GM12878 (cell line): ENCODE data around the gene TRAPPC12. TPM values are rescaled to one million over a fixed set of nuclear protein-coding genes. Genes with fewer than 3 reads are reported as not detected.

Experiments used
- ATAC-seq: fragments of 200-7000 bp; cut with Tn5 transposase; 3 replicates; pipeline ENCODE4 v1.9.1; 2020; ENCODE audit warnings: mild to moderate bottlenecking, moderate library complexity
- BruUV-seq: library from RNA; stranded (reverse); fragments of 400-500 nt; replicated peaks from 2 replicates; lab custom pipeline; 2021; lab: Mats Ljungman, UMichigan
- CTCF ChIA-PET: fragments of 300-600 bp; sonication (Branson Sonifier 250); formaldehyde crosslinking; extraction: SDS; loops from one replicate; lab custom pipeline; 2021; ENCODE audit warnings: inconsistent platforms; lab: Yijun Ruan, JAX
- POLR2A ChIA-PET: fragments of 350-600 bp; formaldehyde crosslinking; extraction: SDS; loops from one replicate; lab custom pipeline; 2021; ENCODE audit warnings: inconsistent platforms; lab: Charles Lee
- RAD21 ChIA-PET: fragments of 300-600 bp; sonication (Branson Sonifier 250); formaldehyde crosslinking; loops from one replicate; lab custom pipeline; 2023; ENCODE audit warnings: antibody characterized with exemption; ENCODE audit not compliant: unreplicated experiment; lab: Charles Lee
- SMC1A ChIA-PET: fragments of 300-600 bp; sonication (Branson Sonifier 250); formaldehyde crosslinking; loops from one replicate; lab custom pipeline; 2023; ENCODE audit not compliant: unreplicated experiment, uncharacterized antibody; lab: Charles Lee
- DNase-seq: peaks from one replicate; pipeline ENCODE4 v3.0.0-alpha.2; 2011; ENCODE audit warnings: low read depth, low spot score
- FAIRE-seq: peaks from 3 replicates; lab custom pipeline; 2011; peaks lifted over from hg19 to GRCh38; lab: Jason Lieb, UNC
- H2AFZ ChIP-seq: 2 replicates; pipeline ENCODE4 v1.6.0; 2011; ENCODE audit warnings: low read depth, low read length, control low read depth; ENCODE audit not compliant: control insufficient read depth
- H3K27ac ChIP-seq: 2 replicates; pipeline ENCODE4 v1.5.1; 2011; ENCODE audit warnings: control low read depth; ENCODE audit not compliant: control insufficient read depth, insufficient read depth
- H3K27me3 ChIP-seq, 2 experiments: replicated peaks in 1 of 2; 2 replicates each; pipeline versions ENCODE4 v1.6.0 to v1.6.1; 2011; ENCODE audit warnings: low read length in 1 of 2; ENCODE audit not compliant: control insufficient read depth in 2 of 2, insufficient read depth in 2 of 2
- H3K36me3 ChIP-seq, 2 experiments: 2 replicates each; pipeline ENCODE4 v1.5.1; 2011; ENCODE audit warnings: low read length in 1 of 2; ENCODE audit not compliant: control insufficient read depth in 2 of 2, insufficient read depth in 2 of 2
- H3K4me1 ChIP-seq: 2 replicates; pipeline ENCODE4 v1.6.1; 2011; ENCODE audit warnings: mild to moderate bottlenecking, low read length, moderate library complexity, mixed read lengths; ENCODE audit not compliant: control insufficient read depth, insufficient read depth
- H3K4me2 ChIP-seq: 2 replicates; pipeline ENCODE4 v1.6.0; 2011; ENCODE audit warnings: control low read depth; ENCODE audit not compliant: control insufficient read depth, insufficient read depth
- H3K4me3 ChIP-seq: fragments of 200-600 bp; sonication (generic); 2 replicates; pipeline ENCODE4 v1.5.1; 2016
- H3K79me2 ChIP-seq: 2 replicates; pipeline ENCODE4 v1.6.0; 2011; ENCODE audit warnings: low read length; ENCODE audit not compliant: control insufficient read depth, insufficient read depth
- H3K9ac ChIP-seq: 2 replicates; pipeline ENCODE4 v1.8.0; 2011; ENCODE audit warnings: low read length, control low read depth, mixed read lengths; ENCODE audit not compliant: control insufficient read depth, insufficient read depth
- H3K9me3 ChIP-seq: replicated peaks from 3 replicates; pipeline ENCODE4 v1.5.1; 2011; ENCODE audit warnings: mild to moderate bottlenecking, low read length; ENCODE audit not compliant: control insufficient read depth, insufficient read depth
- H4K20me1 ChIP-seq: 2 replicates; pipeline ENCODE4 v1.6.0; 2011; ENCODE audit not compliant: control insufficient read depth, insufficient read depth
- DPF2 ChIP-seq: fragments of 450-650 bp; IDR thresholded peaks from 2 replicates; pipeline ENCODE4 v1.6.1; 2017; ENCODE audit warnings: mild to moderate bottlenecking
- E2F8 ChIP-seq: fragments of 450-650 bp; IDR thresholded peaks from 2 replicates; pipeline ENCODE4 v1.6.1; 2018; ENCODE audit warnings: mild to moderate bottlenecking, low read depth, moderate library complexity; ENCODE audit not compliant: partially characterized antibody
- IKZF2 ChIP-seq, 2 experiments: fragments of 450-650 bp; IDR thresholded peaks; 2 replicates each; pipeline ENCODE4 v1.6.1; 2017; ENCODE audit warnings: mild to moderate bottlenecking in 2 of 2, moderate library complexity in 2 of 2
- MEF2B ChIP-seq: fragments of 450-650 bp; IDR thresholded peaks from 2 replicates; pipeline ENCODE4 v1.6.1; 2018; ENCODE audit warnings: mild to moderate bottlenecking, moderate library complexity; ENCODE audit not compliant: partially characterized antibody, poor library complexity, severe bottlenecking
- MTA2 ChIP-seq: fragments of 450-650 bp; IDR thresholded peaks from 2 replicates; pipeline ENCODE4 v1.6.1; 2016; ENCODE audit warnings: low read depth, mild to moderate bottlenecking, moderate library complexity
- MXI1 ChIP-seq: fragments of 150-350 bp; IDR thresholded peaks from 2 replicates; pipeline ENCODE4 v1.6.1; 2011; ENCODE audit warnings: low read depth, mild to moderate bottlenecking, inconsistent platforms, low read length, improper control_type of control experiment
- NBN ChIP-seq: fragments of 450-650 bp; IDR thresholded peaks from 2 replicates; pipeline ENCODE4 v1.6.1; 2016
- NR2F1 ChIP-seq: fragments of 450-650 bp; conservative IDR thresholded peaks from 2 replicates; pipeline ENCODE4 v1.6.1; 2017; ENCODE audit warnings: mild to moderate bottlenecking
- POU2F2 ChIP-seq: IDR thresholded peaks from 3 replicates; pipeline ENCODE4 v1.6.1; 2011; ENCODE audit warnings: low read depth, mild to moderate bottlenecking, low read length, borderline replicate concordance
- SMARCA5 ChIP-seq: fragments of 450-650 bp; IDR thresholded peaks from 2 replicates; pipeline ENCODE4 v1.6.1; 2017; ENCODE audit warnings: mild to moderate bottlenecking
- SMC3 ChIP-seq: IDR thresholded peaks from 2 replicates; pipeline ENCODE4 v1.6.1; 2011; ENCODE audit warnings: low read length, improper control_type of control experiment, borderline replicate concordance
- TCF12 ChIP-seq: IDR thresholded peaks from 2 replicates; pipeline ENCODE4 v1.6.1; 2011; ENCODE audit warnings: low read depth, mild to moderate bottlenecking, low read length
- TCF3 ChIP-seq: IDR thresholded peaks from 2 replicates; pipeline ENCODE4 v1.6.1; 2012; ENCODE audit warnings: low read depth, mild to moderate bottlenecking, low read length, borderline replicate concordance; ENCODE audit not compliant: insufficient read depth
- ZNF24 ChIP-seq: fragments of 450-650 bp; IDR thresholded peaks from 2 replicates; pipeline ENCODE4 v1.6.1; 2017; ENCODE audit warnings: antibody characterized with exemption, mild to moderate bottlenecking
- ZNF384 ChIP-seq: IDR thresholded peaks from 2 replicates; pipeline ENCODE4 v1.6.1; 2012; ENCODE audit warnings: low read depth, mild to moderate bottlenecking, low read length, improper control_type of control experiment, borderline replicate concordance
- ZNF622 ChIP-seq: fragments of 450-650 bp; IDR thresholded peaks from 2 replicates; pipeline ENCODE4 v1.6.1; 2017; ENCODE audit warnings: mild to moderate bottlenecking, inconsistent platforms
- WGBS: methylation state at CpG from one replicate; pipeline ENCODE4 v1.1.6; 2016; ENCODE audit warnings: low lambda C conversion rate; ENCODE audit not compliant: insufficient replicate concordance, insufficient coverage; ENCODE audit errors: missing lambda C conversion rate; 5-methylcytosine and 5-hydroxymethylcytosine counted together
- in situ Hi-C: fragments of 300-500 bp; cut with MboI; formaldehyde crosslinking; loops from 9 replicates; pipeline ENCODE4 v1.14.3; 2018; ENCODE audit warnings: mixed read lengths
- intact Hi-C: fragments of 100-400 bp; cut with micrococcal nuclease; formaldehyde crosslinking; loops from one replicate; pipeline ENCODE4 v1.14.2; 2022; ENCODE audit not compliant: unreplicated experiment
- polyA plus RNA-seq, 11 experiments: library from polyadenylated mRNA; depleted of rRNA in 4 of 11; unstranded in 6 of 11; stranded (reverse) in 5 of 11; fragments of >200 nt; fragmentation: Nextera tagmentation in 4 of 11; fragmentation: Illumina TruSeq in 1 of 11; extraction: Ambion mirVana in 4 of 11; extraction: Trizol in 1 of 11; gene quantifications; 1 replicate in 1 of 11; 2 replicates in 10 of 11; pipeline versions ENCODE4 v1.2.1 to v1.2.3, GENCODE V29; 2011 to 2016; ENCODE audit warnings: inconsistent platforms in 2 of 11, missing spikeins in 2 of 11, low read depth in 1 of 11
- total RNA-seq, 4 experiments: library from RNA; depleted of rRNA in 3 of 4; stranded (reverse); fragments of >200 nt in 3 of 4; fragmentation: Illumina TruSeq in 1 of 4; extraction: Trizol in 1 of 4; gene quantifications; 2 replicates each; pipeline versions ENCODE4 v1.2.1 to v1.2.3, GENCODE V29; 2013 to 2021
- TF ChIP-seq, protein P1 (sequence below): fragments of 450-650 bp; IDR thresholded peaks from 2 replicates; pipeline ENCODE4 v1.6.1; 2016; ENCODE audit warnings: mild to moderate bottlenecking
- TF ChIP-seq, protein P2 (sequence below): IDR thresholded peaks from 2 replicates; pipeline ENCODE4 v1.6.1; 2011; ENCODE audit warnings: borderline replicate concordance, low read depth, mild to moderate bottlenecking, moderate library complexity, low read length; ENCODE audit not compliant: insufficient read depth, poor library complexity, severe bottlenecking

TRAPPC12 gene
- total and polyA plus RNA-seq, 10 of the 15 experiments (the other 5 are each of a cell fraction or from before 2014, with no cell fraction given), result 8.6 to 77.1 (median 37.4) TPM

- CTCF ChIA-PET, result interaction anchor here (0.6 to 3.6 kb wide), 26 partner anchors 9 to 1342 kb away, joined by 3 to 44 read pairs (median 5); partner anchors contain the start of gene EIPR1
- Histone ChIP-seq H3K4me2 (peak overlapping the region; percentile 66), H3K9me3 (no peaks in the 10 kb centered on the region), H3K27me3 (no peaks in the 10 kb centered on the region), H3K27ac (peak overlapping the region; percentile 76), H3K79me2 (no peaks in the 10 kb centered on the region), H4K20me1 (no peaks in the 10 kb centered on the region), H3K4me3 (peak overlapping the region; percentile 50; the same call in 1 of the 2 replicates), H3K4me1 (peaks cover 12% of the 10 kb centered on the region), H3K9ac (peak overlapping the region; percentile 64), H3K36me3 (peaks cover 5 to 9% of the 10 kb centered on the region in 2 experiments; a peak in 3 of 4 replicates), H2AFZ (peak overlapping the region; percentile 70)
- SMC1A ChIA-PET, result interaction anchor here (0.7 to 4.0 kb wide), 10 partner anchors 15 to 422 kb away, joined by 3 to 28 read pairs (median 4); partner anchors contain the start of gene EIPR1
- BruUV-seq, result no TSS peak
- in situ Hi-C loops, result loop anchor here (25.0 kb wide), 1 partner anchor 1350 kb away; no protein-coding TSS in a partner anchor
- POLR2A ChIA-PET, result interaction anchor here (1.4 kb wide), 1 partner anchor 57 kb away, joined by 3 read pairs; no protein-coding TSS in a partner anchor
- RAD21 ChIA-PET, result interaction anchor here (0.7 to 2.5 kb wide), 7 partner anchors 19 to 190 kb away, joined by 3 to 21 read pairs (median 3); no protein-coding TSS in a partner anchor
- DNase-seq (peak; percentile 68), ATAC-seq (peak; percentile 85), FAIRE-seq (peak; percentile 97)
- WGBS, result 3% methylated on average over 12 of the region's 12 CpGs
- intact Hi-C loops, result loop anchor here (1.0 kb wide), 2 partner anchors 38 to 189 kb away; no protein-coding TSS in a partner anchor
- TF ChIP-seq, protein P1, sequence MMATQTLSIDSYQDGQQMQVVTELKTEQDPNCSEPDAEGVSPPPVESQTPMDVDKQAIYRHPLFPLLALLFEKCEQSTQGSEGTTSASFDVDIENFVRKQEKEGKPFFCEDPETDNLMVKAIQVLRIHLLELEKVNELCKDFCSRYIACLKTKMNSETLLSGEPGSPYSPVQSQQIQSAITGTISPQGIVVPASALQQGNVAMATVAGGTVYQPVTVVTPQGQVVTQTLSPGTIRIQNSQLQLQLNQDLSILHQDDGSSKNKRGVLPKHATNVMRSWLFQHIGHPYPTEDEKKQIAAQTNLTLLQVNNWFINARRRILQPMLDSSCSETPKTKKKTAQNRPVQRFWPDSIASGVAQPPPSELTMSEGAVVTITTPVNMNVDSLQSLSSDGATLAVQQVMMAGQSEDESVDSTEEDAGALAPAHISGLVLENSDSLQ, result peak; percentile 53; the same call in 1 of the 2 replicates
- TF ChIP-seq ZNF24, result peak; percentile 74
- TF ChIP-seq ZNF384, result peak; percentile 53; the same call in 1 of the 2 replicates
- peak; percentile 82 for TF ChIP-seq SMC3
- no peak for TF ChIP-seq ZNF622
- 0 out of 2 replicates have a peak, but pooled peaks have one; percentile 36 for TF ChIP-seq TCF3
- peak; percentile 93 for TF ChIP-seq MEF2B
- TF ChIP-seq, protein P2, sequence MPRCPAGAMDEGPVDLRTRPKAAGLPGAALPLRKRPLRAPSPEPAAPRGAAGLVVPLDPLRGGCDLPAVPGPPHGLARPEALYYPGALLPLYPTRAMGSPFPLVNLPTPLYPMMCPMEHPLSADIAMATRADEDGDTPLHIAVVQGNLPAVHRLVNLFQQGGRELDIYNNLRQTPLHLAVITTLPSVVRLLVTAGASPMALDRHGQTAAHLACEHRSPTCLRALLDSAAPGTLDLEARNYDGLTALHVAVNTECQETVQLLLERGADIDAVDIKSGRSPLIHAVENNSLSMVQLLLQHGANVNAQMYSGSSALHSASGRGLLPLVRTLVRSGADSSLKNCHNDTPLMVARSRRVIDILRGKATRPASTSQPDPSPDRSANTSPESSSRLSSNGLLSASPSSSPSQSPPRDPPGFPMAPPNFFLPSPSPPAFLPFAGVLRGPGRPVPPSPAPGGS, result peak; percentile 17
- 0 out of 3 replicates have a peak, but pooled peaks have one; percentile 9 for TF ChIP-seq POU2F2
- TF ChIP-seq NR2F1, result peak; percentile 48; the same call in 1 of the 2 replicates
- peak; percentile 27; the same call in 1 of the 2 replicates for TF ChIP-seq TCF12
- 0 out of 2 replicates have a peak, but pooled peaks have one; percentile 36 for TF ChIP-seq NBN
- TF ChIP-seq MTA2, result peak; percentile 73; the same call in 1 of the 2 replicates
- peak; percentile 34 for TF ChIP-seq SMARCA5
- TF ChIP-seq DPF2, result peak; percentile 40; the same call in 1 of the 2 replicates
- peak; percentile 31 for TF ChIP-seq E2F8
- peak; percentile 59 to 61 for TF ChIP-seq IKZF2 (IDR thresholded peaks at IDR 0.05)
- TF ChIP-seq MXI1, result peak; percentile 37; the same call in 1 of the 2 replicates
Measured at GRCh38 chr2:3461801-3462492, 82.5 kb downstream of the TRAPPC12 start.
